ENCODE measurements around the gene ZNF639. TPM values are rescaled to one million over a fixed set of nuclear protein-coding genes. Genes with fewer than 3 reads are reported as not detected.

Gene ZNF639
- total RNA-seq, 2 donors from 2014 or later, result 17.8 to 23.3 TPM

- peaks cover 12 to 32% of the 10 kb centered on the region in 2 donors for H3K36me3 ChIP-seq (replicated peaks in 1 of 2; ENCODE audit: insufficient read depth in 1 of 2, low read depth in 2 of 2)
- H3K9me3 ChIP-seq, result no peaks in the 10 kb centered on the region
- 91 to 94% methylated on average over 5 of the region's 5 CpGs for WGBS, 2 donors
- intact Hi-C loops (cut with DNase I), result no loop called here
- TF ChIP-seq CTCF (IDR thresholded peaks at IDR 0.05), result no peak
- no peak for TF ChIP-seq POLR2A (IDR thresholded peaks at IDR 0.05)
- H3K27ac ChIP-seq, result no peak overlapping the region
- DNase-seq (no peak), ATAC-seq (no peak)
- no peak overlapping the region for H3K4me3 ChIP-seq
- H3K27me3 ChIP-seq, result no peaks in the 10 kb centered on the region
- H3K4me1 ChIP-seq, result no peaks in the 10 kb centered on the region
Measured at GRCh38 chr3:179363332-179363731, 40.5 kb downstream of the ZNF639 start.

- H3K36me3 ChIP-seq (replicated peaks in 1 of 2; ENCODE audit: insufficient read depth in 1 of 2, low read depth in 2 of 2), result peaks cover 8 to 27% of the 10 kb centered on the region in 2 donors
Measured at GRCh38 chr3:179369621-179370020, 46.8 kb downstream of the ZNF639 start.

GRCh38 chr3:179373938-179374337, 51.1 kb downstream of the ZNF639 start:
- TF ChIP-seq POLR2A (IDR thresholded peaks at IDR 0.05), result no peak
- no peak for TF ChIP-seq CTCF (IDR thresholded peaks at IDR 0.05)
- Histone ChIP-seq H3K9me3 (no peaks in the 10 kb centered on the region), H3K4me3 (no peak overlapping the region), H3K36me3 (replicated peaks in 1 of 2; ENCODE audit: insufficient read depth in 1 of 2, low read depth in 2 of 2) (peaks cover 0 to 13% of the 10 kb centered on the region in 2 donors), H3K27ac (no peak overlapping the region), H3K4me1 (no peaks in the 10 kb centered on the region), H3K27me3 (no peaks in the 10 kb centered on the region)
- WGBS, 2 donors, result 96% methylated on average over 6 of the region's 6 CpGs
- intact Hi-C loops (cut with DNase I), result no loop called here
- ATAC-seq, result no peak
- DNase-seq, result no peak

More at GRCh38 chr3:179369621-179370020, 46.8 kb downstream of the ZNF639 start:
- H3K4me3 ChIP-seq, result no peak overlapping the region
- TF ChIP-seq CTCF (IDR thresholded peaks at IDR 0.05) (no peak), POLR2A (IDR thresholded peaks at IDR 0.05) (no peak)
- no peaks in the 10 kb centered on the region for H3K4me1 ChIP-seq
- DNase-seq, result no peak
- intact Hi-C loops (cut with DNase I), result no loop called here
- H3K27me3 ChIP-seq, result no peaks in the 10 kb centered on the region
- no peak for ATAC-seq
- no peak overlapping the region for H3K27ac ChIP-seq
- no peaks in the 10 kb centered on the region for H3K9me3 ChIP-seq
- WGBS, 2 donors, result 97 to 100% methylated on average over 1 of the region's 1 CpG

GRCh38 chr3:179375091-179375999, 52.5 kb downstream of the ZNF639 start:
- no peak for TF ChIP-seq POLR2A (IDR thresholded peaks at IDR 0.05)
- no peak for TF ChIP-seq CTCF (IDR thresholded peaks at IDR 0.05)
- no peaks in the 10 kb centered on the region for H3K4me1 ChIP-seq
- H3K4me3 ChIP-seq, result no peak overlapping the region
- DNase-seq (no peak), ATAC-seq (no peak)
- no peaks in the 10 kb centered on the region for H3K27me3 ChIP-seq
- intact Hi-C loops (cut with DNase I), result no loop called here
- 86 to 93% methylated on average over 12 of the region's 12 CpGs for WGBS, 2 donors
- no peaks in the 10 kb centered on the region for H3K9me3 ChIP-seq
- H3K27ac ChIP-seq, result no peak overlapping the region
- peaks cover 0 to 20% of the 10 kb centered on the region in 2 donors for H3K36me3 ChIP-seq (replicated peaks in 1 of 2; ENCODE audit: insufficient read depth in 1 of 2, low read depth in 2 of 2)
